CD14-positive monocyte (primary cell): ENCODE results near the gene FAM13C. TPM values are rescaled to one million over a fixed set of nuclear protein-coding genes. Genes with fewer than 3 reads are reported as not detected.

Experiments used
- DNase-seq, 3 donors: peaks; one replicate each; pipeline ENCODE4 v3.0.0-alpha.2; 2011 to 2022
- H2AFZ ChIP-seq: 2 replicates; pipeline ENCODE4 v1.6.0; 2012; ENCODE audit warnings: mild to moderate bottlenecking, low read depth, low read length, inconsistent platforms; ENCODE audit not compliant: insufficient read depth, poor library complexity, severe bottlenecking
- H3K27ac ChIP-seq, 2 donors: 1 replicate in 1 of 2; 2 replicates in 1 of 2; pipeline ENCODE4 v1.5.1; 2012 to 2013; ENCODE audit warnings: low read length in 2 of 2, control low read depth in 1 of 2, inconsistent platforms in 1 of 2, low read depth in 1 of 2, mild to moderate bottlenecking in 1 of 2
- H3K27me3 ChIP-seq, 2 donors: one replicate each; pipeline versions ENCODE4 v1.6.0 to v1.6.1; 2011 to 2013; ENCODE audit warnings: low read length in 2 of 2; ENCODE audit not compliant: control insufficient read depth in 2 of 2, insufficient read depth in 2 of 2
- H3K36me3 ChIP-seq, 2 donors: replicated peaks in 1 of 2; 1 replicate in 1 of 2; 2 replicates in 1 of 2; pipeline versions ENCODE4 v1.5.1 to v1.6.1; 2012 to 2013; ENCODE audit warnings: low read length in 2 of 2, control low read depth in 1 of 2, inconsistent platforms in 1 of 2, mild to moderate bottlenecking in 1 of 2; ENCODE audit not compliant: insufficient read depth in 2 of 2, control insufficient read depth in 1 of 2
- H3K4me1 ChIP-seq, 2 donors: 1 replicate in 1 of 2; 2 replicates in 1 of 2; pipeline versions ENCODE4 v1.5.1 to v1.6.1; 2012 to 2013; ENCODE audit warnings: low read length in 2 of 2, control low read depth in 1 of 2, inconsistent platforms in 1 of 2, mild to moderate bottlenecking in 1 of 2, moderate library complexity in 1 of 2; ENCODE audit not compliant: insufficient read depth in 2 of 2, control insufficient read depth in 1 of 2
- H3K4me2 ChIP-seq: replicated peaks from 2 replicates; pipeline ENCODE3; 2012; ENCODE audit warnings: low read length, moderate library complexity, mild to moderate bottlenecking; ENCODE audit not compliant: poor library complexity, severe bottlenecking; ENCODE audit errors: extremely low read depth
- H3K4me3 ChIP-seq, 3 experiments: fragments of 200-600 bp in 1 of 3; sonication (generic) in 1 of 3; replicated peaks in 1 of 3; 1 replicate in 2 of 3; 2 replicates in 1 of 3; pipeline ENCODE4 v1.5.1; 2011 to 2013; ENCODE audit warnings: low read length in 3 of 3, mild to moderate bottlenecking in 3 of 3, control low read depth in 2 of 3, low read depth in 2 of 3, inconsistent platforms in 1 of 3, moderate library complexity in 1 of 3
- H3K79me2 ChIP-seq: 2 replicates; pipeline ENCODE4 v1.6.0; 2012; ENCODE audit warnings: mild to moderate bottlenecking, control low read depth, inconsistent platforms, low read length, moderate library complexity; ENCODE audit not compliant: insufficient read depth
- H3K9ac ChIP-seq: 2 replicates; pipeline ENCODE4 v1.6.0; 2017; ENCODE audit warnings: low read length, mild to moderate bottlenecking; ENCODE audit not compliant: insufficient read depth, poor library complexity, severe bottlenecking
- H3K9me3 ChIP-seq, 2 donors: replicated peaks in 1 of 2; 1 replicate in 1 of 2; 2 replicates in 1 of 2; pipeline versions ENCODE4 v1.5.1 to v1.6.1; 2012 to 2013; ENCODE audit warnings: low read length in 2 of 2, control low read depth in 1 of 2; ENCODE audit not compliant: control insufficient read depth in 1 of 2, insufficient read depth in 1 of 2
- H4K20me1 ChIP-seq: 2 replicates; pipeline ENCODE4 v1.6.0; 2012; ENCODE audit warnings: mild to moderate bottlenecking, low read length, control low read depth, moderate library complexity; ENCODE audit not compliant: insufficient read depth
- H3K27ac Mint-ChIP-seq, 7 donors: one replicate each; pipeline ENCODE4 v1.8.0; 2020; ENCODE audit warnings: mild to moderate bottlenecking in 7 of 7, mixed read lengths in 7 of 7, moderate library complexity in 6 of 7, inconsistent platforms in 2 of 7
- H3K27me3 Mint-ChIP-seq, 3 donors: one replicate each; pipeline ENCODE4 v1.8.0; 2021 to 2022; ENCODE audit warnings: low read depth in 3 of 3, mild to moderate bottlenecking in 3 of 3, mixed read lengths in 3 of 3, moderate library complexity in 3 of 3, inconsistent platforms in 1 of 3
- H3K36me3 Mint-ChIP-seq, 2 donors: one replicate each; pipeline ENCODE4 v1.8.0; 2020; ENCODE audit warnings: mixed read lengths in 2 of 2, inconsistent platforms in 1 of 2, mild to moderate bottlenecking in 1 of 2
- H3K4me1 Mint-ChIP-seq: one replicate; pipeline ENCODE4 v1.8.0; 2020; ENCODE audit warnings: mild to moderate bottlenecking, mixed read lengths
- H3K4me3 Mint-ChIP-seq, 2 donors: one replicate each; pipeline ENCODE4 v1.8.0; 2020; ENCODE audit warnings: mild to moderate bottlenecking in 2 of 2, mixed read lengths in 2 of 2, moderate library complexity in 1 of 2
- H3K9me3 Mint-ChIP-seq, 7 donors: one replicate each; pipeline ENCODE4 v1.8.0; 2020 to 2022; ENCODE audit warnings: mixed read lengths in 7 of 7, mild to moderate bottlenecking in 6 of 7, moderate library complexity in 6 of 7, inconsistent platforms in 2 of 7
- CTCF ChIP-seq: fragments of 200-600 bp; IDR thresholded peaks from one replicate; pipeline ENCODE4 v1.8.0; 2022; ENCODE audit warnings: antibody characterized with exemption, mild to moderate bottlenecking
- WGBS: methylation state at CpG from one replicate; pipeline ENCODE4 v1.1.5; 2013; ENCODE audit warnings: missing lambda C conversion rate; ENCODE audit not compliant: insufficient coverage; 5-methylcytosine and 5-hydroxymethylcytosine counted together
- intact Hi-C, 2 donors: fragments of 100-400 bp; cut with micrococcal nuclease; formaldehyde crosslinking; loops; one replicate each; pipeline versions ENCODE4 v1.15.0 to v1.15.1; 2023
- polyA plus RNA-seq, 3 donors: library from polyadenylated mRNA; depleted of rRNA in 1 of 3; unstranded in 2 of 3; stranded (reverse) in 1 of 3; fragments of 300-500 nt in 2 of 3; fragments of >200 nt in 1 of 3; fragmentation: Illumina TruSeq in 2 of 3; gene quantifications; 1 replicate in 2 of 3; 2 replicates in 1 of 3; pipeline ENCODE4 v1.2.3, GENCODE V29; 2012 to 2021

Gene FAM13C
- polyA plus RNA-seq, 3 donors = not detected

GRCh38 chr10:59302381-59302780, 60.0 kb downstream of the FAM13C start:
- H2AFZ ChIP-seq = no peak overlapping the region
- intact Hi-C loops = no loop called here
- H3K36me3 ChIP-seq = no peaks in the 10 kb centered on the region
- TF ChIP-seq CTCF = no peak
- H3K4me2 ChIP-seq = no peak overlapping the region
- no peak overlapping the region for H3K9ac ChIP-seq
- no CpG with 5 or more reads among the region's 4 CpGs for WGBS
- no peak overlapping the region for H3K27ac ChIP-seq
- H3K4me3 ChIP-seq = no peak overlapping the region
- Mint-ChIP-seq H3K4me3 (no peak overlapping the region), H3K27ac (no peak overlapping the region), H3K4me1 (no peaks in the 10 kb centered on the region), H3K9me3 (peaks cover 0 to 10% (median 2%) of the 10 kb centered on the region in 7 donors), H3K27me3 (no peaks in the 10 kb centered on the region), H3K36me3 (no peaks in the 10 kb centered on the region)
- H3K79me2 ChIP-seq = no peaks in the 10 kb centered on the region
- no peaks in the 10 kb centered on the region for H4K20me1 ChIP-seq
- no peaks in the 10 kb centered on the region for H3K4me1 ChIP-seq
- no peaks in the 10 kb centered on the region for H3K9me3 ChIP-seq
- DNase-seq = no peak
- no peaks in the 10 kb centered on the region for H3K27me3 ChIP-seq

- H3K27me3 ChIP-seq = no peaks in the 10 kb centered on the region
- H3K27me3 Mint-ChIP-seq = no peaks in the 10 kb centered on the region
- WGBS = 95% methylated on average over 3 of the region's 6 CpGs
- H3K4me3 ChIP-seq = no peak overlapping the region
- no peak overlapping the region for H3K27ac ChIP-seq
- H3K4me1 Mint-ChIP-seq = no peaks in the 10 kb centered on the region
- no peaks in the 10 kb centered on the region for H4K20me1 ChIP-seq
- no peak overlapping the region for H3K4me3 Mint-ChIP-seq
- H3K79me2 ChIP-seq = no peaks in the 10 kb centered on the region
- no peak for TF ChIP-seq CTCF
- no peak overlapping the region for H3K9ac ChIP-seq
- H3K4me2 ChIP-seq = no peak overlapping the region
- no peak for DNase-seq
- no peaks in the 10 kb centered on the region for H3K9me3 ChIP-seq
- no peak overlapping the region for H2AFZ ChIP-seq
- no peak overlapping the region for H3K27ac Mint-ChIP-seq
- intact Hi-C loops = no loop called here
- no peaks in the 10 kb centered on the region for H3K4me1 ChIP-seq
- H3K36me3 ChIP-seq = no peaks in the 10 kb centered on the region
- H3K9me3 Mint-ChIP-seq = peaks cover 0 to 5% (median 0%) of the 10 kb centered on the region in 7 donors
- no peaks in the 10 kb centered on the region for H3K36me3 Mint-ChIP-seq
Measured at GRCh38 chr10:59301067-59301754, 61.1 kb downstream of the FAM13C start.
